Measurements from ENCODE around the gene TMEM39B. TPM values are rescaled to one million over a fixed set of nuclear protein-coding genes. Genes with fewer than 3 reads are reported as not detected.
A peak's percentile ranks its signal among the peaks of the same experiment; 100 is the strongest.

The TMEM39B gene
- total RNA-seq, 1 experiment from 2014 or later, result 18.8 TPM

DNA sequence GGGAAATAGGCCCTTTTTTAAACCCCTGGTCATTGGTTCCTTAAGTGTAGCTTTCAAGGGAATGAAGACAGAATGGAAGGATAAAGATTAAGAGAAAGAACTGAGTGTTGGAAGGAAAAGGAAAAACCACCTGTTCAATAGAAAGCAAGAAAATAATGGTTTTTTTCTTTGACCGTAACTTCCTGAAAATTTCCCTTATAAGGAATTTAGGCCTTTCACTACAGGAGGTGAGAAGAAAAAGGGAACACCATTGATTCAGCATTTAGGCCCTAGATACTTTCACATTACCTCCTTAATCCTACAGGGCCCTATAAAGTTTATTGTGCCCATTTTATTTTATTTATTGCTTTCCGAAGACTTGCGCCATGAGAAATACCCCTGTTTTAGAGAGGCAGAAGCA is 54.0 kb downstream of the TMEM39B start:
- TF ChIP-seq ZNF138 (CRISPR knock-in tag; conservative IDR thresholded peaks at IDR 0.05) (no peak), FOXK1 (CRISPR knock-in tag; IDR thresholded peaks at IDR 0.05) (no peak), TP53 (CRISPR knock-in tag; IDR thresholded peaks at IDR 0.05) (no peak), ETV6 (CRISPR knock-in tag; IDR thresholded peaks at IDR 0.05) (no peak), GRHL2 (CRISPR knock-in tag; IDR thresholded peaks at IDR 0.05; ENCODE audit: insufficient replicate concordance, severe bottlenecking) (no peak), HMGA2 (CRISPR knock-in tag; IDR thresholded peaks at IDR 0.05) (no peak), NR1H2 (CRISPR knock-in tag; IDR thresholded peaks at IDR 0.05) (no peak), E2F4 (CRISPR knock-in tag; IDR thresholded peaks at IDR 0.05; ENCODE audit: borderline replicate concordance, low read depth) (no peak), CDX4 (CRISPR knock-in tag; IDR thresholded peaks at IDR 0.05; ENCODE audit: borderline replicate concordance) (no peak), ATF3 (CRISPR knock-in tag; conservative IDR thresholded peaks at IDR 0.05) (no peak), IRF2 (CRISPR knock-in tag; IDR thresholded peaks at IDR 0.05; ENCODE audit: borderline replicate concordance, low read depth) (no peak), ZMAT4 (CRISPR knock-in tag; IDR thresholded peaks at IDR 0.05) (no peak), USF1 (CRISPR knock-in tag; IDR thresholded peaks at IDR 0.05) (no peak)
- TF ChIP-seq, protein P1, sequence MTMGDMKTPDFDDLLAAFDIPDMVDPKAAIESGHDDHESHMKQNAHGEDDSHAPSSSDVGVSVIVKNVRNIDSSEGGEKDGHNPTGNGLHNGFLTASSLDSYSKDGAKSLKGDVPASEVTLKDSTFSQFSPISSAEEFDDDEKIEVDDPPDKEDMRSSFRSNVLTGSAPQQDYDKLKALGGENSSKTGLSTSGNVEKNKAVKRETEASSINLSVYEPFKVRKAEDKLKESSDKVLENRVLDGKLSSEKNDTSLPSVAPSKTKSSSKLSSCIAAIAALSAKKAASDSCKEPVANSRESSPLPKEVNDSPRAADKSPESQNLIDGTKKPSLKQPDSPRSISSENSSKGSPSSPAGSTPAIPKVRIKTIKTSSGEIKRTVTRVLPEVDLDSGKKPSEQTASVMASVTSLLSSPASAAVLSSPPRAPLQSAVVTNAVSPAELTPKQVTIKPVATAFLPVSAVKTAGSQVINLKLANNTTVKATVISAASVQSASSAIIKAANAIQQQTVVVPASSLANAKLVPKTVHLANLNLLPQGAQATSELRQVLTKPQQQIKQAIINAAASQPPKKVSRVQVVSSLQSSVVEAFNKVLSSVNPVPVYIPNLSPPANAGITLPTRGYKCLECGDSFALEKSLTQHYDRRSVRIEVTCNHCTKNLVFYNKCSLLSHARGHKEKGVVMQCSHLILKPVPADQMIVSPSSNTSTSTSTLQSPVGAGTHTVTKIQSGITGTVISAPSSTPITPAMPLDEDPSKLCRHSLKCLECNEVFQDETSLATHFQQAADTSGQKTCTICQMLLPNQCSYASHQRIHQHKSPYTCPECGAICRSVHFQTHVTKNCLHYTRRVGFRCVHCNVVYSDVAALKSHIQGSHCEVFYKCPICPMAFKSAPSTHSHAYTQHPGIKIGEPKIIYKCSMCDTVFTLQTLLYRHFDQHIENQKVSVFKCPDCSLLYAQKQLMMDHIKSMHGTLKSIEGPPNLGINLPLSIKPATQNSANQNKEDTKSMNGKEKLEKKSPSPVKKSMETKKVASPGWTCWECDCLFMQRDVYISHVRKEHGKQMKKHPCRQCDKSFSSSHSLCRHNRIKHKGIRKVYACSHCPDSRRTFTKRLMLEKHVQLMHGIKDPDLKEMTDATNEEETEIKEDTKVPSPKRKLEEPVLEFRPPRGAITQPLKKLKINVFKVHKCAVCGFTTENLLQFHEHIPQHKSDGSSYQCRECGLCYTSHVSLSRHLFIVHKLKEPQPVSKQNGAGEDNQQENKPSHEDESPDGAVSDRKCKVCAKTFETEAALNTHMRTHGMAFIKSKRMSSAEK (CRISPR knock-in tag; IDR thresholded peaks at IDR 0.05; ENCODE audit: borderline replicate concordance), result no peak
- TF ChIP-seq, protein P2, sequence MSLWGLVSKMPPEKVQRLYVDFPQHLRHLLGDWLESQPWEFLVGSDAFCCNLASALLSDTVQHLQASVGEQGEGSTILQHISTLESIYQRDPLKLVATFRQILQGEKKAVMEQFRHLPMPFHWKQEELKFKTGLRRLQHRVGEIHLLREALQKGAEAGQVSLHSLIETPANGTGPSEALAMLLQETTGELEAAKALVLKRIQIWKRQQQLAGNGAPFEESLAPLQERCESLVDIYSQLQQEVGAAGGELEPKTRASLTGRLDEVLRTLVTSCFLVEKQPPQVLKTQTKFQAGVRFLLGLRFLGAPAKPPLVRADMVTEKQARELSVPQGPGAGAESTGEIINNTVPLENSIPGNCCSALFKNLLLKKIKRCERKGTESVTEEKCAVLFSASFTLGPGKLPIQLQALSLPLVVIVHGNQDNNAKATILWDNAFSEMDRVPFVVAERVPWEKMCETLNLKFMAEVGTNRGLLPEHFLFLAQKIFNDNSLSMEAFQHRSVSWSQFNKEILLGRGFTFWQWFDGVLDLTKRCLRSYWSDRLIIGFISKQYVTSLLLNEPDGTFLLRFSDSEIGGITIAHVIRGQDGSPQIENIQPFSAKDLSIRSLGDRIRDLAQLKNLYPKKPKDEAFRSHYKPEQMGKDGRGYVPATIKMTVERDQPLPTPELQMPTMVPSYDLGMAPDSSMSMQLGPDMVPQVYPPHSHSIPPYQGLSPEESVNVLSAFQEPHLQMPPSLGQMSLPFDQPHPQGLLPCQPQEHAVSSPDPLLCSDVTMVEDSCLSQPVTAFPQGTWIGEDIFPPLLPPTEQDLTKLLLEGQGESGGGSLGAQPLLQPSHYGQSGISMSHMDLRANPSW (CRISPR knock-in tag; conservative IDR thresholded peaks at IDR 0.05; ENCODE audit: low read depth), result no peak
- ATAC-seq (no peak), DNase-seq (ENCODE audit: low spot score) (no peak)
- H3K4me3 Mint-ChIP-seq, result no peak overlapping the region
- CTCF ChIA-PET, result interaction anchor here (1.3 to 4.1 kb wide), 2 partner anchors 15 to 18 kb away, joined by 6 to 20 read pairs; partner anchors contain the start of gene KPNA6
- H3K36me3 Mint-ChIP-seq, result no peaks in the 10 kb centered on the region
- no peaks in the 10 kb centered on the region for H3K9me3 Mint-ChIP-seq
- H3K27me3 Mint-ChIP-seq (ENCODE audit: low read depth), result no peaks in the 10 kb centered on the region
- POLR2A ChIA-PET, result no interaction called here
- H3K4me1 Mint-ChIP-seq, result peaks cover 25% of the 10 kb centered on the region
- H3K27ac Mint-ChIP-seq, result peak overlapping the region; percentile 31; the same call in 1 of the 2 replicates
